Measurements from ENCODE around the gene DNLZ. TPM values are rescaled to one million over a fixed set of nuclear protein-coding genes. Genes with fewer than 3 reads are reported as not detected.

The DNLZ gene
- polyA plus RNA-seq, 2 of the 4 experiments (the other 2 are of a cell fraction), result 8.0 to 19.9 TPM

DNA sequence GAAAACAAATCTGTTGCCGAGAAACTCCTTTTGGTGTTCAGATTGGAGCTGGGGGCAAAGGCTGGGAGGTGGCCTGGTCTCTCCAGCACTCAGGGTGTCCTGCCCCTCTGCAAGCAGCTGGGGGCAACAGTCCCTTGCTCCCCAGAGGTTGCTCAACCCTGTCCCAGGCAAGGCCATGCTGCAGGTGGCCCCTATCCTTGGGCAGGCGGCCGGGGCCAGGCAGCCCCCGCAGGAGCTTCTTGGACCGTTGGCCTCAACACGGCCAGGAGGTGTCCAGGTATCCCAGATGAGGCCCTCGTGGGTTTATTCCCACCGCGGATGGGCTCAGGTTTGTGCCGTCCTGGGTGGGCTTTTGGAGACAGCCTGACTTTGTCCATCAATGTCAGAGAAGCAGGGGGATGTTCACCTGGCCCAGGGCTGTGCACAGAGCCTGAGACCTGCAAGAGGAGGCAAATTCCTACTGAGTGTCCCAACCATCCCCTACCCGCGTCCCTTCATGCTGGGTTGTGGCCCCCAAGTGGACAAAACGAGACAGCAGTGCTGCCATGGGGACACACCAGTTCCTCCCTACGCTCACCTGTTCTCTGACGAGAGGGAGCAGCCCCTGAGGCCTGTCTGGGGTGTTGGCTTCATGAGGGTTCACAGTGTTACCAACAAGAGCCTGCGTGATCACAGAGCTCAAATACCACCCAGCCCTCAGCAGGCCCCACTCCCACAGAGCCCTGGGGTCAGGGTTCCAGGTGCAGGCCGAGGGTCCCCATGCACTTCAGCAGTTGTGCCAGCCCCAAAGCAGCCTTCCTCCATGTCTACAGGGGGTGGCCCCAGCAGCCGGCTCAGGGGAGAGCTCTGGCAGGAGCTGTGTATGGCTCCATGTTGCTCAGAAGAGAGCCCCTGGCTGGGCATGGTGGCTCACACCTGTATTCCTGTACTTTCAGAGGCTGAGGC, 50.2 kb downstream of the DNLZ start:
- peaks cover 8% of the 10 kb centered on the region; the same call in 2 of the 3 replicates for H3K4me1 ChIP-seq
- H3K9me3 ChIP-seq, result peaks cover 15% of the 10 kb centered on the region
- H3K27ac ChIP-seq, result no peak overlapping the region
- peak; percentile 14 to 17; a peak in 2 of 6 replicates for ATAC-seq
- no peak overlapping the region for H3K4me3 ChIP-seq
- FAIRE-seq, result no peak
- H3K4me2 ChIP-seq, result no peak overlapping the region
- DNase-seq (ENCODE audit: low read depth in 1 of 2, low spot score in 1 of 2), result no peak
- TF ChIP-seq HOXB13 (CRISPR knock-in tag; IDR thresholded peaks at IDR 0.05; ENCODE audit: low read depth), result no peak
- TF ChIP-seq JUNB (IDR thresholded peaks at IDR 0.05), result no peak
- TF ChIP-seq JUN (IDR thresholded peaks at IDR 0.05), result no peak
- TF ChIP-seq, protein P1, sequence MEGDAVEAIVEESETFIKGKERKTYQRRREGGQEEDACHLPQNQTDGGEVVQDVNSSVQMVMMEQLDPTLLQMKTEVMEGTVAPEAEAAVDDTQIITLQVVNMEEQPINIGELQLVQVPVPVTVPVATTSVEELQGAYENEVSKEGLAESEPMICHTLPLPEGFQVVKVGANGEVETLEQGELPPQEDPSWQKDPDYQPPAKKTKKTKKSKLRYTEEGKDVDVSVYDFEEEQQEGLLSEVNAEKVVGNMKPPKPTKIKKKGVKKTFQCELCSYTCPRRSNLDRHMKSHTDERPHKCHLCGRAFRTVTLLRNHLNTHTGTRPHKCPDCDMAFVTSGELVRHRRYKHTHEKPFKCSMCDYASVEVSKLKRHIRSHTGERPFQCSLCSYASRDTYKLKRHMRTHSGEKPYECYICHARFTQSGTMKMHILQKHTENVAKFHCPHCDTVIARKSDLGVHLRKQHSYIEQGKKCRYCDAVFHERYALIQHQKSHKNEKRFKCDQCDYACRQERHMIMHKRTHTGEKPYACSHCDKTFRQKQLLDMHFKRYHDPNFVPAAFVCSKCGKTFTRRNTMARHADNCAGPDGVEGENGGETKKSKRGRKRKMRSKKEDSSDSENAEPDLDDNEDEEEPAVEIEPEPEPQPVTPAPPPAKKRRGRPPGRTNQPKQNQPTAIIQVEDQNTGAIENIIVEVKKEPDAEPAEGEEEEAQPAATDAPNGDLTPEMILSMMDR (IDR thresholded peaks at IDR 0.05), result no peak
- no peak for TF ChIP-seq CHD4 (IDR thresholded peaks at IDR 0.05; ENCODE audit: borderline replicate concordance)
- TF ChIP-seq NPAS2 (CRISPR knock-in tag; IDR thresholded peaks at IDR 0.05; ENCODE audit: borderline replicate concordance), result no peak
- TF ChIP-seq TFCP2L1 (CRISPR knock-in tag; IDR thresholded peaks at IDR 0.05), result no peak
- TF ChIP-seq FOSL2 (IDR thresholded peaks at IDR 0.05), result no peak
- no peak for TF ChIP-seq FOSL2 (CRISPR knock-in tag; IDR thresholded peaks at IDR 0.05)
- no peak for TF ChIP-seq RCOR1 (IDR thresholded peaks at IDR 0.05; ENCODE audit: low read depth, low read length)
- TF ChIP-seq ZFP36 (IDR thresholded peaks at IDR 0.05; ENCODE audit: borderline replicate concordance, partially characterized antibody), result no peak
- no peak for TF ChIP-seq HOXA7 (CRISPR knock-in tag; IDR thresholded peaks at IDR 0.05)
- TF ChIP-seq POLR2A (IDR thresholded peaks at IDR 0.05; ENCODE audit: low read length), result no peak
- TF ChIP-seq MYC (IDR thresholded peaks at IDR 0.05; ENCODE audit: borderline replicate concordance, low read length), result no peak
- CTCF ChIA-PET, result interaction anchor here (0.7 to 3.4 kb wide), 24 partner anchors 9 to 317 kb away, joined by 3 to 31 read pairs (median 4); partner anchors contain the start of genes CCDC187 and DNLZ
- POLR2A ChIA-PET, result no interaction called here
- 71% methylated on average over 12 of the region's 18 CpGs for WGBS (ENCODE audit: missing lambda C conversion rate)

GRCh38 chr9:136312436-136312835, 51.1 kb downstream of the DNLZ start:
- ChIA-PET POLR2A (no interaction called here), CTCF (interaction anchor here (0.6 to 3.4 kb wide), 24 partner anchors 8 to 318 kb away, joined by 3 to 31 read pairs (median 4); partner anchors contain the start of genes CCDC187 and DNLZ)
- H3K4me3 ChIP-seq, result no peak overlapping the region
- no peak overlapping the region for H3K4me2 ChIP-seq
- no peak for FAIRE-seq
- peak; percentile 48 to 74 for DNase-seq (ENCODE audit: low read depth in 1 of 2, low spot score in 1 of 2)
- H3K27ac ChIP-seq, result no peak overlapping the region
- H3K4me1 ChIP-seq, result peaks cover 8% of the 10 kb centered on the region; the same call in 2 of the 3 replicates
- ATAC-seq, result peak; percentile 71 to 89
- 64% methylated on average over 12 of the region's 12 CpGs for WGBS (ENCODE audit: missing lambda C conversion rate)
- H3K9me3 ChIP-seq, result peaks cover 15% of the 10 kb centered on the region
- TF ChIP-seq NPAS2 (CRISPR knock-in tag; IDR thresholded peaks at IDR 0.05; ENCODE audit: borderline replicate concordance), result no peak
- TF ChIP-seq TFCP2L1 (CRISPR knock-in tag; IDR thresholded peaks at IDR 0.05), result no peak
- no peak for TF ChIP-seq ATOH8 (CRISPR knock-in tag; IDR thresholded peaks at IDR 0.05; ENCODE audit: low read depth)
- TF ChIP-seq CEBPB (IDR thresholded peaks at IDR 0.05), result no peak
- TF ChIP-seq, protein P2, sequence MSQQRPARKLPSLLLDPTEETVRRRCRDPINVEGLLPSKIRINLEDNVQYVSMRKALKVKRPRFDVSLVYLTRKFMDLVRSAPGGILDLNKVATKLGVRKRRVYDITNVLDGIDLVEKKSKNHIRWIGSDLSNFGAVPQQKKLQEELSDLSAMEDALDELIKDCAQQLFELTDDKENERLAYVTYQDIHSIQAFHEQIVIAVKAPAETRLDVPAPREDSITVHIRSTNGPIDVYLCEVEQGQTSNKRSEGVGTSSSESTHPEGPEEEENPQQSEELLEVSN (IDR thresholded peaks at IDR 0.05; ENCODE audit: borderline replicate concordance, low read depth), result no peak
- TF ChIP-seq HEYL (CRISPR knock-in tag; IDR thresholded peaks at IDR 0.05), result no peak
- no peak for TF ChIP-seq FOXS1 (CRISPR knock-in tag; IDR thresholded peaks at IDR 0.05)
- peak; percentile 69 to 78; a peak in 4 of 5 replicates for TF ChIP-seq RAD21 (conservative IDR thresholded peaks at IDR 0.05 in 1 of 2, IDR thresholded peaks at IDR 0.05 in 1 of 2)
- TF ChIP-seq EHF (CRISPR knock-in tag; IDR thresholded peaks at IDR 0.05), result no peak
- no peak for TF ChIP-seq TP53 (CRISPR knock-in tag; IDR thresholded peaks at IDR 0.05)
- TF ChIP-seq BHLHE40 (IDR thresholded peaks at IDR 0.05; ENCODE audit: low read depth, low read length), result no peak
- TF ChIP-seq, protein P3, sequence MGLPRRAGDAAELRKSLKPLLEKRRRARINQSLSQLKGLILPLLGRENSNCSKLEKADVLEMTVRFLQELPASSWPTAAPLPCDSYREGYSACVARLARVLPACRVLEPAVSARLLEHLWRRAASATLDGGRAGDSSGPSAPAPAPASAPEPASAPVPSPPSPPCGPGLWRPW (IDR thresholded peaks at IDR 0.05), result no peak
- no peak for TF ChIP-seq CHD2 (IDR thresholded peaks at IDR 0.05; ENCODE audit: low read length, partially characterized antibody)
- TF ChIP-seq BCL3 (IDR thresholded peaks at IDR 0.05), result no peak
- TF ChIP-seq ELK1 (IDR thresholded peaks at IDR 0.05; ENCODE audit: low read depth, low read length), result no peak
- no peak for TF ChIP-seq HOXA7 (CRISPR knock-in tag; IDR thresholded peaks at IDR 0.05)
- TF ChIP-seq, protein P1 (IDR thresholded peaks at IDR 0.05), result peak; percentile 50

Data from A549 (cell line).